Pancreas (tissue), 10 donors: Measurements from ENCODE around the gene FUOM. TPM values are rescaled to one million over a fixed set of nuclear protein-coding genes. Genes with fewer than 3 reads are reported as not detected.

Source experiments
- ATAC-seq, 4 donors: fragments of 200-7000 bp; cut with Tn5 transposase; one replicate each; pipeline versions ENCODE4 v1.8.0 to v1.9.1; 2020; ENCODE audit warnings: mild to moderate bottlenecking in 4 of 4, moderate library complexity in 4 of 4
- DNase-seq, 6 donors: peaks; one replicate each; pipeline ENCODE4 v3.0.0-alpha.2; 2020
- FAIRE-seq: peaks from 2 replicates; lab custom pipeline; 2012; peaks lifted over from hg19 to GRCh38; lab: Jason Lieb, UNC
- H3K27ac ChIP-seq, 4 donors: fragments of 200-600 bp; sonication (generic); 1 replicate in 3 of 4; 2 replicates in 1 of 4; pipeline versions ENCODE4 v1.5.0 to v1.8.0; 2020
- H3K27me3 ChIP-seq, 4 donors: fragments of 200-600 bp; one replicate each; pipeline ENCODE4 v1.8.0; 2021
- H3K36me3 ChIP-seq, 3 donors: fragments of 200-600 bp; sonication (generic) in 1 of 3; one replicate each; pipeline versions ENCODE4 v1.5.0 to v1.8.0; 2020 to 2021
- H3K4me1 ChIP-seq, 3 donors: fragments of 200-600 bp; one replicate each; pipeline ENCODE4 v1.8.0; 2021
- H3K4me3 ChIP-seq, 4 donors: fragments of 200-600 bp; sonication (generic) in 2 of 4; one replicate each; pipeline versions ENCODE4 v1.5.0 to v1.8.0; 2020 to 2021
- H3K9me3 ChIP-seq, 4 donors: fragments of 200-600 bp; one replicate each; pipeline ENCODE4 v1.8.0; 2021
- CTCF ChIP-seq, 4 donors: fragments of 200-600 bp; sonication (generic) in 3 of 4; IDR thresholded peaks; one replicate each; pipeline versions ENCODE4 v1.5.0 to v1.8.0; 2021; ENCODE audit warnings: antibody characterized with exemption in 4 of 4
- WGBS, 2 donors: extraction: QIAGEN DNeasy Blood & Tissue Kit; methylation state at CpG; one replicate each; pipeline ENCODE4 v1.1.7; 2013; 5-methylcytosine and 5-hydroxymethylcytosine counted together
- intact Hi-C, 3 donors: fragments of 100-400 bp; cut with DNase I; formaldehyde crosslinking; loops; one replicate each; pipeline versions ENCODE4 v1.11.1 to v1.14.2; 2022
- polyA plus RNA-seq, 2 donors: library from polyadenylated mRNA; stranded (reverse); fragments of 200-250 nt; gene quantifications; one replicate each; pipeline ENCODE4 v1.2.3, GENCODE V29; 2013
- total RNA-seq, 6 donors: library from RNA; stranded (reverse); fragmentation: NEBNext Ultra II Directional in 4 of 6; extraction: Animal tissue kit (Norgen Biotek cat#: 25700) in 4 of 6; gene quantifications; one replicate each; pipeline versions ENCODE4 v1.2.1 to v1.2.4, GENCODE V29; 2021 to 2023
- donor health status: healthy with polysubstance abuse.
- donor health status: DM: no; HTN: no; CAD: no; lungs with moderate emphysema.
- donor health status: DM: no; HTN: no; CAD: no.
- donor health status: control.
- donor health status: control.
- donor health status: Bipolar disorder and iron deficiency.
- donor health status: DM: yes; HTN: yes; CAD: no.
- donor health status: DM: no; HTN: no; CAD: no.
- donor health status: DM: no; HTN: no; CAD: no.
- donor health status: DM: yes; HTN: yes; CAD: no.

FUOM gene
- total and polyA plus RNA-seq, 8 donors = 6.3 to 19.2 (median 10.3) TPM

GRCh38 chr10:133310399-133310755, 47.4 kb downstream of the FUOM start:
- peaks cover 0 to 11% (median 4%) of the 10 kb centered on the region in 3 donors for H3K36me3 ChIP-seq
- H3K9me3 ChIP-seq = no peaks in the 10 kb centered on the region
- H3K4me3 ChIP-seq = no peak overlapping the region
- FAIRE-seq (no peak), DNase-seq (peak in 2 of 6 donors; percentile 59 to 80), ATAC-seq (no peak)
- TF ChIP-seq CTCF (IDR thresholded peaks at IDR 0.05) = no peak
- no peak overlapping the region for H3K27ac ChIP-seq
- H3K4me1 ChIP-seq = peaks cover 10 to 20% (median 15%) of the 10 kb centered on the region in 3 donors
- no peaks in the 10 kb centered on the region for H3K27me3 ChIP-seq
- intact Hi-C loops = no loop called here
- WGBS, 2 donors = 96 to 97% methylated on average over 16 of the region's 16 CpGs

GRCh38 chr10:133309720-133310398, 48.0 kb downstream of the FUOM start:
- H3K4me1 ChIP-seq = peaks cover 10 to 20% (median 15%) of the 10 kb centered on the region in 3 donors
- H3K36me3 ChIP-seq = peaks cover 0 to 11% (median 4%) of the 10 kb centered on the region in 3 donors
- 60 to 62% methylated on average over 33 of the region's 33 CpGs for WGBS, 2 donors
- DNase-seq = peak; percentile 59 to 92 (median 80)
- H3K9me3 ChIP-seq = no peaks in the 10 kb centered on the region
- no peaks in the 10 kb centered on the region for H3K27me3 ChIP-seq
- peak in 2 of 4 donors; percentile 5 to 6 for ATAC-seq
- no peak for TF ChIP-seq CTCF (IDR thresholded peaks at IDR 0.05)
- H3K4me3 ChIP-seq = peak overlapping the region in 2 of 4 donors; percentile 91 to 97
- FAIRE-seq = no peak
- intact Hi-C loops = no loop called here
- H3K27ac ChIP-seq = peak overlapping the region; percentile 93 to 98 (median 98)

GRCh38 chr10:133309100-133309719, 48.6 kb downstream of the FUOM start:
- H3K9me3 ChIP-seq = no peaks in the 10 kb centered on the region
- H3K27me3 ChIP-seq = no peaks in the 10 kb centered on the region
- peak; percentile 93 to 100 (median 98) for DNase-seq
- H3K4me1 ChIP-seq = peaks cover 10 to 20% (median 15%) of the 10 kb centered on the region in 3 donors
- peak overlapping the region; percentile 87 to 97 (median 90) for H3K4me3 ChIP-seq
- intact Hi-C loops = no loop called here
- H3K36me3 ChIP-seq = peaks cover 0 to 11% (median 4%) of the 10 kb centered on the region in 3 donors
- H3K27ac ChIP-seq = peak overlapping the region; percentile 93 to 98 (median 98)
- FAIRE-seq = no peak
- 11 to 15% methylated on average over 32 to 46 of the region's 46 CpGs for WGBS, 2 donors
- peak; percentile 86 to 94 (median 92) for ATAC-seq
- TF ChIP-seq CTCF (IDR thresholded peaks at IDR 0.05) = no peak

- peak within 1 kb of the TSS; percentile 87 to 97 (median 90) for H3K4me3 ChIP-seq
- DNase-seq (peak; percentile 83 to 96 (median 90)), FAIRE-seq (no peak), ATAC-seq (peak; percentile 66 to 84 (median 83))
- peaks cover 10 to 20% (median 15%) of the 10 kb centered on the region in 3 donors for H3K4me1 ChIP-seq
- no peak for TF ChIP-seq CTCF (IDR thresholded peaks at IDR 0.05)
- WGBS, 2 donors = 1% methylated on average over 71 to 89 of the region's 89 CpGs
- peaks cover 0 to 11% (median 4%) of the 10 kb centered on the region in 3 donors for H3K36me3 ChIP-seq
- H3K27me3 ChIP-seq = no peaks in the 10 kb centered on the region
- no peaks in the 10 kb centered on the region for H3K9me3 ChIP-seq
- peak within 1 kb of the TSS; percentile 93 to 98 (median 98) for H3K27ac ChIP-seq
- intact Hi-C loops = no loop called here
Observed at GRCh38 chr10:133308421-133309099, 49.3 kb downstream of the FUOM start, which contains the start of the genes TUBGCP2 and ZNF511. TUBGCP2 (minus strand) TSS chr10:133308872; CDS start chr10:133302941, 5,931 bp downstream. ZNF511 (plus strand) TSS chr10:133308914; CDS start chr10:133308944, 30 bp downstream.
